ENCODE measurements around the gene PAX9.
"Not testable (repeated sequence)": the region's sequence is repeated elsewhere in the genome, so short reads cannot be mapped to it uniquely, and the experiment has no call there.

The PAX9 gene

GRCh38 chr14:36672095-36672494, 10.4 kb downstream of the PAX9 start:
- no peak for DNase-seq (ENCODE audit: low read depth in 1 of 2, low spot score in 1 of 2)

- no peak for DNase-seq (ENCODE audit: low read depth in 1 of 2, low spot score in 1 of 2)
These were observed 13.0 kb downstream of the PAX9 start for GRCh38 chr14:36674659-36675058.

GRCh38 chr14:36675581-36675980, 13.9 kb downstream of the PAX9 start:
- no peak for DNase-seq (ENCODE audit: low read depth in 1 of 2, low spot score in 1 of 2)

- no peak for DNase-seq (ENCODE audit: low read depth in 1 of 2, low spot score in 1 of 2)
These were observed 14.6 kb downstream of the PAX9 start for GRCh38 chr14:36676236-36676635.

GRCh38 chr14:36682338-36682737, 20.7 kb downstream of the PAX9 start:
- no peak for DNase-seq (ENCODE audit: low read depth in 1 of 2, low spot score in 1 of 2)

- DNase-seq (ENCODE audit: low read depth in 1 of 2, low spot score in 1 of 2) = no peak
These were observed 21.5 kb downstream of the PAX9 start for GRCh38 chr14:36683083-36683724.

GRCh38 chr14:36684946-36685345, 23.3 kb downstream of the PAX9 start:
- DNase-seq (ENCODE audit: low read depth in 1 of 2, low spot score in 1 of 2) = no peak

- no peak for DNase-seq (ENCODE audit: low read depth in 1 of 2, low spot score in 1 of 2)
These were observed 28.8 kb downstream of the PAX9 start for GRCh38 chr14:36690311-36691040.

GRCh38 chr14:36699420-36699819, 37.8 kb downstream of the PAX9 start:
- not testable (repeated sequence) for DNase-seq (ENCODE audit: low read depth in 1 of 2, low spot score in 1 of 2)

- no peak for DNase-seq (ENCODE audit: low read depth in 1 of 2, low spot score in 1 of 2)
These were observed 39.0 kb downstream of the PAX9 start for GRCh38 chr14:36700651-36701050.

GRCh38 chr14:36701132-36701531, 39.5 kb downstream of the PAX9 start:
- DNase-seq (ENCODE audit: low read depth in 1 of 2, low spot score in 1 of 2) = no peak

- DNase-seq (ENCODE audit: low read depth in 1 of 2, low spot score in 1 of 2) = no peak
These were observed 40.8 kb downstream of the PAX9 start for GRCh38 chr14:36702474-36702873.

- DNase-seq (ENCODE audit: low read depth in 1 of 2, low spot score in 1 of 2) = no peak
These were observed 45.9 kb downstream of the PAX9 start for GRCh38 chr14:36707570-36707969.

GRCh38 chr14:36713960-36714703, 52.5 kb downstream of the PAX9 start:
- no peak for DNase-seq (ENCODE audit: low read depth in 1 of 2, low spot score in 1 of 2)

GRCh38 chr14:36716614-36717184, 55.0 kb downstream of the PAX9 start:
- DNase-seq (ENCODE audit: low read depth in 1 of 2, low spot score in 1 of 2) = no peak

- DNase-seq (ENCODE audit: low read depth in 1 of 2, low spot score in 1 of 2) = no peak
These were observed 55.7 kb downstream of the PAX9 start for GRCh38 chr14:36717363-36717762.

- no peak for DNase-seq (ENCODE audit: low read depth in 1 of 2, low spot score in 1 of 2)
These were observed 56.6 kb downstream of the PAX9 start for GRCh38 chr14:36718216-36718615.

GRCh38 chr14:36719823-36720222, 58.2 kb downstream of the PAX9 start:
- DNase-seq (ENCODE audit: low read depth in 1 of 2, low spot score in 1 of 2) = no peak

GRCh38 chr14:36720657-36721056, 59.0 kb downstream of the PAX9 start:
- DNase-seq (ENCODE audit: low read depth in 1 of 2, low spot score in 1 of 2) = no peak

- no peak for DNase-seq (ENCODE audit: low read depth in 1 of 2, low spot score in 1 of 2)
These were observed 60.2 kb downstream of the PAX9 start for GRCh38 chr14:36721877-36722276.

GRCh38 chr14:36723530-36723929, 61.9 kb downstream of the PAX9 start:
- DNase-seq (ENCODE audit: low read depth in 1 of 2, low spot score in 1 of 2) = no peak

GRCh38 chr14:36724162-36724561, 62.5 kb downstream of the PAX9 start:
- no peak for DNase-seq (ENCODE audit: low read depth in 1 of 2, low spot score in 1 of 2)

Measured in stimulated activated CD4-positive, alpha-beta T cell treated with anti-CD3 and anti-CD28 coated beads, Interleukin-15, amount 100 ng/mL, for 1 hour (primary cell).